ENCODE results near the gene WEE1.
"Not testable (repeated sequence)": the region's sequence is repeated elsewhere in the genome, so short reads cannot be mapped to it uniquely, and the experiment has no call there.

The WEE1 gene

DNA sequence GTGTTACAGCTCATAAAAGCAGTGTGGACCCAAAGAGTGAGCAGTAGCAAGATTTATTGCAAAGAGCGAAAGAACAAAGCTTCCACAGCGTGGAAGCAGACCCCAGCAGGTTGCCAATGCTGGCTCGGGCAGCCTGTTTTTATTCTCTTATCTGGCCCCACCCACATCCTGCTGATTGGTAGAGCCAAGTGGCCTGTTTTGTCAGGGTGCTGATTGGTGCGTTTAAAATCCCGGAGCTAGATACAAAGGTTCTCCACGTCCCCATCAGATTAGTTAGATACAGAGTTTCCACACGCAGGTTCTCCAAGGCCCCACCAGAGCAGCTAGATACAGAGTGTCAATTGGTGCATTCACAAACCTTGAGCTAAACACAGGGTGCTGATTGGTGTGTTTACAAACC lies 48.9 kb downstream of the WEE1 start:
- not testable (repeated sequence) for DNase-seq (ENCODE audit: low spot score)

DNA sequence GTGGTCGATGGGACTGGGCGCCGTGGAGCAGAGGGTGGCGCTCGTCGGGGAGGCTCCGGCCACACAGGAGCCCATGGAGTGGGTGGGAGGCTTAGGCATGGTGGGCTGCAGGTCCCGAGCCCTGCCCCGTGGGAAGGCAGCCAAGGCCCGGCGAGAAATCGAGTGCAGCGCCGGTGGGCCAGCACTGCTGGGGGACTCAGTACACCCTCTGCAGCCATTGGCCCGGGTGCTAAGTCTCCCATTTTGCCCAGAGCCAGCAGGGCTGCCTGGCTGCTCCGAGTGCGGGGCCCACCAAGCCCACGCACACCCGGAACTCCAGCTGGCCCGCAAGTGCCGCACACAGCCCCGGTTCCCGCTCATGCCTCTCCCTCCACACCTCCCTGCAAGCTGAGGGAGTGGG lies 49.6 kb downstream of the WEE1 start:
- not testable (repeated sequence) for DNase-seq (ENCODE audit: low spot score)

- DNase-seq (ENCODE audit: low spot score) = no peak
These were observed 51.0 kb downstream of the WEE1 start for GRCh38 chr11:9624448-9624847.

DNA sequence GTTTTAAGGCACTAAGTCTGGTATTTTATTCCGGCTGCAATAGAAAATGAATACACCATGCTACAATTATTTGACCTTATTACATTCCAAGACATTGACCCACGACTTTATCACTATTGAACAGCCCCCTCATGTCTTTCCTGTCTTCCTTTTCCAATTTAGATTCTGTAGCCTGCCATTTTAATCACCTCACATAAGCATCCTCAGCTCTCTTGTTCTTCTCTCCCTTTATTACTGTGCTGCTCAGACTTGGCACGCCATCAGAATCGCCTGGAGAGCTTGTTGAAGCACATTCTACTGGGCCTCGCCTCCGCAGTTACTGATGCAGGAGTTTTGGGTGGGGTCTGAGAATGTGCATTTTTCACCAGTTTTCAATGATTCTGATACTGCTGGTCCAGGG lies 51.7 kb downstream of the WEE1 start:
- no peak for DNase-seq (ENCODE audit: low spot score)

GRCh38 chr11:9625728-9626127 lies 52.3 kb downstream of the WEE1 start:
- DNase-seq (ENCODE audit: low spot score) = no peak

GRCh38 chr11:9626496-9627394 lies 53.3 kb downstream of the WEE1 start:
- DNase-seq (ENCODE audit: low spot score) = no peak

- no peak for DNase-seq (ENCODE audit: low spot score)
These were observed 55.6 kb downstream of the WEE1 start for GRCh38 chr11:9629064-9629463.

DNA sequence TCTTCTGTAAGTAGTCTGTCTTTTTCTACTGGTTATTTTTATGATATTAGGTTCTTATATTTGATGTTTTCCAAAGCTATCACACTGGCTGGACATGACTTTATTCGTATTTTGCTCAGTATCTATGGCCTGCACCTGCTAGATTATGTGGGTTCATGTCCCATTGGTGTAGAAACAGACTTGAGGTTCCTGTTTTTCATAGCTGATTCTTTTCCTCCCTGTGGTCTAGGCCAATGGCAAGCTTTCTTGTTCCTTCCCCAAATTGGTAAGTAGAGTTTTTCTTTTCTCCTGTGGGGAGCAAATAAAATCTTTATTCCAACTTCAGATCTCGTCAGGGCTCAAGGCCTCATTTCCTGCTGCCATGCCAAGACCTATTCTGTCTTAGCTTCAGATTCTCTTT lies 60.2 kb downstream of the WEE1 start:
- no peak for DNase-seq (ENCODE audit: low spot score)

DNA sequence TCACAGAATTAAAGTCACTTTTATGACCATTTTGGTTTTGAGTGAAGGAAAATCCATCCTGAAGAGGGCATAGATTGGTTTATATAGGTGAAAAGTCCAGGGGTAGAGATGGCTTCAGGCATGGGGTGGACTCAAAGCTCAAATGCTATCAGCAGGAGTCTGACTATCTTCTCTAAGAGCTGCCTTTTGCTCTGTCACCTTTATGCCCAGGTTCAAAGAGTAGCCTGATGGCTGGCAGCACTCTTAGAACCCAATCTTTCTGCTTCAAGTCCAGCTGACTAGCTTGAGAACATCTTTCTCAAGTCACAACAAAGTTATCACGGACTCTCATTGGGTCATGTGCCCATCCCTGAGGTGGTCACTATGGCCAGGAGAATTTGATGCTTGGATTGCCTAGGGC lies 63.2 kb downstream of the WEE1 start:
- no peak for DNase-seq (ENCODE audit: low spot score)

GRCh38 chr11:9639099-9639498 lies 65.6 kb downstream of the WEE1 start:
- no peak for DNase-seq (ENCODE audit: low spot score)

Measured in NAMALWA (cell line).